Left lung (tissue), 10 donors: Measurements from ENCODE around the gene OSGIN1. TPM values are rescaled to one million over a fixed set of nuclear protein-coding genes. Genes with fewer than 3 reads are reported as not detected.

Source experiments
- ATAC-seq: fragments of 200-7000 bp; cut with Tn5 transposase; one replicate; pipeline ENCODE4 v1.9.1; 2020; ENCODE audit warnings: moderate library complexity
- DNase-seq, 4 donors: peaks; one replicate each; pipeline ENCODE4 v3.0.0-alpha.2; 2013 to 2020
- H3K27ac ChIP-seq, 2 donors: fragments of 200-600 bp; sonication (generic) in 1 of 2; one replicate each; pipeline versions ENCODE4 v1.5.0 to v1.8.0; 2020 to 2021
- H3K27me3 ChIP-seq, 2 donors: fragments of 200-600 bp; sonication (generic) in 1 of 2; one replicate each; pipeline versions ENCODE4 v1.5.0 to v1.8.0; 2020 to 2021
- H3K36me3 ChIP-seq, 2 donors: fragments of 200-600 bp; sonication (generic) in 1 of 2; one replicate each; pipeline versions ENCODE4 v1.5.0 to v1.8.0; 2020 to 2021
- H3K4me1 ChIP-seq, 2 donors: fragments of 200-600 bp; one replicate each; pipeline ENCODE4 v1.8.0; 2021
- H3K4me3 ChIP-seq, 2 donors: fragments of 200-600 bp; sonication (generic) in 1 of 2; one replicate each; pipeline versions ENCODE4 v1.5.0 to v1.8.0; 2020 to 2021; ENCODE audit warnings: mild to moderate bottlenecking in 1 of 2
- H3K9me3 ChIP-seq, 2 donors: fragments of 200-600 bp; sonication (generic) in 1 of 2; one replicate each; pipeline versions ENCODE4 v1.5.0 to v1.8.0; 2020 to 2021
- intact Hi-C, 2 donors: fragments of 100-400 bp; cut with DNase I; formaldehyde crosslinking; loops; one replicate each; pipeline versions ENCODE4 v1.11.2 to v1.14.2; 2022
- polyA plus RNA-seq, 6 donors: library from polyadenylated mRNA; unstranded; fragments of 120-200 nt; gene quantifications; one replicate each; pipeline ENCODE4 v1.2.1, GENCODE V29; 2013; ENCODE audit not compliant: insufficient read length in 6 of 6
- total RNA-seq, 2 donors: library from RNA; stranded (reverse); fragmentation: NEBNext Ultra II Directional; extraction: Animal tissue kit (Norgen Biotek cat#: 25700); gene quantifications; one replicate each; pipeline ENCODE4 v1.2.1, GENCODE V29; 2021
- TF ChIP-seq, protein P1 (sequence below), 2 donors: fragments of 200-600 bp; sonication (generic) in 1 of 2; IDR thresholded peaks; one replicate each; pipeline versions ENCODE4 v1.5.0 to v1.8.0; 2021; ENCODE audit warnings: antibody characterized with exemption in 2 of 2
- donor health status: DM: no; HTN: yes; CAD: no.
- donor health status: DM: no; HTN: no; CAD: no.

The OSGIN1 gene
- total and polyA plus RNA-seq, 8 donors: 0.47 to 18.0 (median 0.70) TPM

DNA sequence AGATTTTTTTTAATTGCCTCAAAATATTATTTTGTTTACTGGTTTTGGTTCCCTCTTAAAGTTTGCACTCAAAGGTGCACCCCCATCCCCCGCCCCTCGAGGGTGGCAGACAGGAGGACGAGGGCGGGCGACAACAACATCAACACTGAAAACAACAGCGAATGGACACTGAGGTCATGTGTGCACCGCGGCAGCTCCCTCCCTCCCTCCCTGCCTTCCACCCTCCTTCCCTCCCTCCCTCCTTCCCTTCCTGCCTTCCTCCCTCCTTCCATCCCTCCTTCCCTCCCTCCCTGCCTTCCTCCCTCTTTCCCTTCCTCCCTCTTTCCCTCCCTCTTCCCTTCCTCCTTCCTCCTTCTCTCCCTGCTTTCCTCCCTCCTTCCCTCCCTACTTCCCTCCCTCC lies 1.5 kb upstream of the OSGIN1 start:
- H3K9me3 ChIP-seq: no peaks in the 10 kb centered on the region
- peaks cover 20 to 31% of the 10 kb centered on the region in 2 donors for H3K4me1 ChIP-seq
- no peaks in the 10 kb centered on the region for H3K36me3 ChIP-seq
- no peak overlapping the region for H3K4me3 ChIP-seq
- ATAC-seq (no peak), DNase-seq (no peak)
- intact Hi-C loops: no loop called here
- TF ChIP-seq, protein P1, sequence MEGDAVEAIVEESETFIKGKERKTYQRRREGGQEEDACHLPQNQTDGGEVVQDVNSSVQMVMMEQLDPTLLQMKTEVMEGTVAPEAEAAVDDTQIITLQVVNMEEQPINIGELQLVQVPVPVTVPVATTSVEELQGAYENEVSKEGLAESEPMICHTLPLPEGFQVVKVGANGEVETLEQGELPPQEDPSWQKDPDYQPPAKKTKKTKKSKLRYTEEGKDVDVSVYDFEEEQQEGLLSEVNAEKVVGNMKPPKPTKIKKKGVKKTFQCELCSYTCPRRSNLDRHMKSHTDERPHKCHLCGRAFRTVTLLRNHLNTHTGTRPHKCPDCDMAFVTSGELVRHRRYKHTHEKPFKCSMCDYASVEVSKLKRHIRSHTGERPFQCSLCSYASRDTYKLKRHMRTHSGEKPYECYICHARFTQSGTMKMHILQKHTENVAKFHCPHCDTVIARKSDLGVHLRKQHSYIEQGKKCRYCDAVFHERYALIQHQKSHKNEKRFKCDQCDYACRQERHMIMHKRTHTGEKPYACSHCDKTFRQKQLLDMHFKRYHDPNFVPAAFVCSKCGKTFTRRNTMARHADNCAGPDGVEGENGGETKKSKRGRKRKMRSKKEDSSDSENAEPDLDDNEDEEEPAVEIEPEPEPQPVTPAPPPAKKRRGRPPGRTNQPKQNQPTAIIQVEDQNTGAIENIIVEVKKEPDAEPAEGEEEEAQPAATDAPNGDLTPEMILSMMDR (IDR thresholded peaks at IDR 0.05): no peak
- H3K27ac ChIP-seq: no peak overlapping the region
- no peaks in the 10 kb centered on the region for H3K27me3 ChIP-seq

DNA sequence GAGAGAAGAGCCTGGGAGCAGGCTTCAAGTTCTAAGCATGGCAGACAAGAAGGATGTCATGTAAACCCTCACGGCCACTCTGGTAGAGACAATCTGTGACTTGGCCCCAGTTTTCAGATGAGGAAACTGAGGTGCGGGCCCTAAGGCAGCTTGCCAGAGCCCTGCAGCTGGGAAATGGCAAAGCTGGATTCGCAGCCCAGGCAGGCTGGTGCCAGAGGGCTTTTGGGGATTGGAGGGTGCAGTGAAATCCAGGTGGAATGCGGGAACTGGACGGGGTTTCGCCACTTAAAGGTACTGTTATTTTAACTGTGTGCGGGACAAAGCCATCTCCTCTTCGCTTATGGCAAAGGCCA lies 477 bp upstream of the OSGIN1 start:
- TF ChIP-seq, protein P1 (IDR thresholded peaks at IDR 0.05): no peak
- peak in 1 of 4 donors; percentile 77 for DNase-seq
- no peaks in the 10 kb centered on the region for H3K27me3 ChIP-seq
- H3K4me3 ChIP-seq: peak overlapping the region; percentile 47 to 57
- H3K9me3 ChIP-seq: no peaks in the 10 kb centered on the region
- peaks cover 0 to 1% of the 10 kb centered on the region in 2 donors for H3K36me3 ChIP-seq
- intact Hi-C loops: no loop called here
- peaks cover 20 to 36% of the 10 kb centered on the region in 2 donors for H3K4me1 ChIP-seq
- H3K27ac ChIP-seq: peak overlapping the region; percentile 85
- peak; percentile 2 for ATAC-seq

DNA sequence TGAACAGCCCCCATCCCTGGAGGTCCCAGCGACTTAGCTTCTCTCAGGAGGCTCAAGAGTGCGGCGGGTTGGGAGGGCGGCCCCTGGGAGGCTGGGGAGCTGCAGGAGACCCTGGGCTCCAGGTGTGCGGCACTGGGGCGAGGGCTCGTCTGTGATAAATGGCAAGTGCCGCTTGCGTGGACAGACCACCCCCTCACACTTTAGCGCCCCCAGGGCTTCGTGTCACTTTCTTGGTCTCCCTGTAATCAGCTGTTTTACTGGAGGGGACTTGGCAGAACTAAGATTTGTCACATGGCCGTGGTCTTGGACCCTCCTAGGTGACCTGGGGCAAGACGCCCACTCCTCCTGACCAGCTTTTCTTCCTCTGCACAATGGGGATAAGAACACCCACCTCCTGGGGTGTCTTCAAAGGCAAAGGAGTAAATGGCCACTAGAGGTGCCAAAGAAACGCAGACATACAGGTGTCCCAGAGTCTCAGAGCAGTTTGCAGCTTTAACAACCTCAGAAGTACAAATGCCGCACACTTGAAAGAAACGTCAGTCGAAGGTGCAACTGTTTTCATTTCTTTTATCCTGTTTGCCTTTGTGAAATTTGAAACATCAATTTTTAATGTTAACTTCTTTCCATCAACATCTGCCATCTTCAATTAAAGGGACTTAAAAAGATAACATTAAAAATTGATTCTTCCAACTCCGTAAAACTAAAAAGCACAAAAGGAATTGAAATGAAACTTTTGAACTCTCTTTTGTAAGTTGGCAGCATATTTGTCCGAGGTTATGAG lies 946 bp downstream of the OSGIN1 start:
- DNase-seq: peak in 1 of 4 donors; percentile 50
- Histone ChIP-seq H3K4me1 (peaks cover 20 to 36% of the 10 kb centered on the region in 2 donors), H3K9me3 (no peaks in the 10 kb centered on the region), H3K27me3 (no peaks in the 10 kb centered on the region), H3K36me3 (peaks cover 0 to 16% of the 10 kb centered on the region in 2 donors), H3K4me3 (peak overlapping the region; percentile 47 to 57), H3K27ac (peak overlapping the region; percentile 85)
- TF ChIP-seq, protein P1 (IDR thresholded peaks at IDR 0.05): peak in 1 of 2 donors; percentile 32
- intact Hi-C loops: no loop called here
- peak; percentile 51 for ATAC-seq

DNA sequence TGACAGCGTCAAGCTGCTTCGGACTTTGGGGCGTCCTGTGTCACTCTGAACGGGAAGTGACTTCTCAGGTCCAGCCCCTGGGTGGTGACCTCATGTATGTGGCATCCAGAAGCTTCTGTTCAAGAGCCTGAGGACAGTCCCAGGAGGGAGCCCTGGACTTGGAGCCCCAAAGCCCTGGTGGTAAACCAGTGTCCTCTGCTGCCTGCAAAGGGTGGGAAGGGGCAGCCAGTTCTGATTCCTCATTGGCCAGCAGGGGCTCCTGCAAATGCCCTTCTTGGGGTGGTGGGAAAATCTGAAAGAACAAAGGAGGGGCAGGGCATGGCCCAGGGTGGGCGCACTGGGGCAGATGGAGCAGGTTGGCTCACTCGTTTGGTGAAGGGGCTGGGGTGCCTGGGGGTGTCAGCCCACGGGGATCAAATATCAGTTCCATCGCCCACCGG lies 1.6 kb downstream of the OSGIN1 start:
- TF ChIP-seq, protein P1 (IDR thresholded peaks at IDR 0.05): no peak
- Histone ChIP-seq H3K4me1 (peaks cover 20 to 36% of the 10 kb centered on the region in 2 donors), H3K9me3 (no peaks in the 10 kb centered on the region), H3K4me3 (peak overlapping the region in 1 of 2 donors; percentile 57), H3K27ac (peak overlapping the region; percentile 39 to 85), H3K36me3 (peaks cover 0 to 22% of the 10 kb centered on the region in 2 donors), H3K27me3 (no peaks in the 10 kb centered on the region)
- DNase-seq (peak in 3 of 4 donors; percentile 43 to 75 (median 70)), ATAC-seq (peak; percentile 55)
- intact Hi-C loops: no loop called here
